Astrocyte (in vitro differentiated cells and primary cell): ENCODE data around the gene C9. TPM values are rescaled to one million over a fixed set of nuclear protein-coding genes. Genes with fewer than 3 reads are reported as not detected.
A peak's percentile ranks its signal among the peaks of the same experiment; 100 is the strongest.

Experiments used
- DNase-seq: peaks from one replicate; pipeline ENCODE4 v3.0.0-alpha.2; 2010; ENCODE audit warnings: low read depth
- FAIRE-seq: peaks from 2 replicates; lab custom pipeline; 2011; peaks lifted over from hg19 to GRCh38; lab: Jason Lieb, UNC
- H2AFZ ChIP-seq: 2 replicates; pipeline ENCODE4 v1.6.0; 2012; ENCODE audit warnings: low read depth, low read length, inconsistent platforms
- H3K27ac ChIP-seq: 2 replicates; pipeline ENCODE4 v1.5.1; 2011; ENCODE audit warnings: low read depth, low read length, inconsistent platforms
- H3K27me3 ChIP-seq: 2 replicates; pipeline ENCODE4 v1.6.0; 2011; ENCODE audit warnings: low read length, inconsistent platforms; ENCODE audit not compliant: insufficient read depth
- H3K36me3 ChIP-seq: 2 replicates; pipeline ENCODE4 v1.5.1; 2011; ENCODE audit warnings: low read length, inconsistent platforms; ENCODE audit not compliant: insufficient read depth
- H3K4me1 ChIP-seq: 2 replicates; pipeline ENCODE4 v1.5.1; 2011; ENCODE audit warnings: low read length, inconsistent platforms; ENCODE audit not compliant: insufficient read depth
- H3K4me2 ChIP-seq: 2 replicates; pipeline ENCODE4 v1.6.0; 2012; ENCODE audit warnings: low read length, inconsistent platforms
- H3K4me3 ChIP-seq: 2 replicates; pipeline ENCODE4 v1.5.1; 2011; ENCODE audit warnings: low read depth, mild to moderate bottlenecking, low read length, inconsistent platforms; ENCODE audit not compliant: insufficient read depth
- H3K79me2 ChIP-seq: 2 replicates; pipeline ENCODE4 v1.6.0; 2012; ENCODE audit warnings: mild to moderate bottlenecking, low read length, inconsistent platforms; ENCODE audit not compliant: insufficient read depth
- H3K9ac ChIP-seq: 2 replicates; pipeline ENCODE4 v1.6.0; 2012; ENCODE audit warnings: mild to moderate bottlenecking, low read length, inconsistent platforms
- H3K9me3 ChIP-seq: 2 replicates; pipeline ENCODE4 v1.5.1; 2012; ENCODE audit warnings: low read depth, mild to moderate bottlenecking, low read length, inconsistent platforms; ENCODE audit not compliant: insufficient read depth
- H4K20me1 ChIP-seq: 2 replicates; pipeline ENCODE4 v1.6.0; 2012; ENCODE audit warnings: low read length, inconsistent platforms; ENCODE audit not compliant: insufficient read depth
- H3K27ac Mint-ChIP-seq: one replicate; pipeline ENCODE4 v1.8.0; 2021; ENCODE audit warnings: mild to moderate bottlenecking, mixed read lengths; ENCODE audit not compliant: unreplicated experiment
- H3K27me3 Mint-ChIP-seq: one replicate; pipeline ENCODE4 v1.8.0; 2021; ENCODE audit warnings: low read depth, mixed read lengths; ENCODE audit not compliant: unreplicated experiment
- H3K36me3 Mint-ChIP-seq: one replicate; pipeline ENCODE4 v1.8.0; 2021; ENCODE audit warnings: low read depth, mixed read lengths; ENCODE audit not compliant: unreplicated experiment
- H3K4me1 Mint-ChIP-seq: one replicate; pipeline ENCODE4 v1.8.0; 2021; ENCODE audit warnings: low read depth, mixed read lengths; ENCODE audit not compliant: unreplicated experiment
- H3K4me3 Mint-ChIP-seq: one replicate; pipeline ENCODE4 v1.8.0; 2021; ENCODE audit warnings: mild to moderate bottlenecking, moderate library complexity, mixed read lengths; ENCODE audit not compliant: unreplicated experiment
- H3K9me3 Mint-ChIP-seq: one replicate; pipeline ENCODE4 v1.8.0; 2021; ENCODE audit warnings: mild to moderate bottlenecking, mixed read lengths; ENCODE audit not compliant: unreplicated experiment
- EZH2 ChIP-seq: IDR thresholded peaks from 2 replicates; pipeline ENCODE4 v1.6.1; 2012; ENCODE audit warnings: mild to moderate bottlenecking, low read length, inconsistent platforms; ENCODE audit not compliant: insufficient read depth
- total RNA-seq: library from RNA; stranded (reverse); gene quantifications from 2 replicates; pipeline ENCODE4 v1.2.1, GENCODE V29; 2021
- TF ChIP-seq, protein P1 (sequence below): IDR thresholded peaks from 2 replicates; pipeline ENCODE4 v1.5.1; 2011; ENCODE audit warnings: low read depth, mild to moderate bottlenecking, inconsistent platforms, low read length, moderate library complexity; ENCODE audit not compliant: insufficient read depth

Gene C9
- total RNA-seq, 1 donor from 2014 or later: 0.07 TPM

DNA sequence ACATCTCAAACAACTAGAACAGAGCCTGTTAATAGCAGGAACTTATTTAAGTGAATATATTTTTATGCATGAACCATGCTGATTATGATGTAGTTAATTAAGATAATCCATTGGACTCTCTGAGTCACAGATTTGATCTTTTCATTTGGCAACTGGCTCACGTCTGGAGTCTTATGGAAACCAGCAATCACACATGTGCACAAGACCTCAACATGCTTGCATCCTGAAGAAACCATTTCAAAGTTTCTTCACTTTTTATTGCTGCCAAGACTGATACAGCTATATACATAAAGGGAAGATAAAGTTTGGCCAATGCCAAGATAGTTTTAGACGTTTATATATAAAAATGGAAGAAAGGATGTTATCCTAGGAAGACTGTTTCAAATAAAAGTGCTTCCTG is 13.3 kb upstream of the C9 start:
- DNase-seq (no peak), FAIRE-seq (no peak)
- Histone ChIP-seq H3K79me2 (no peaks in the 10 kb centered on the region), H3K4me2 (no peak overlapping the region), H3K4me1 (no peaks in the 10 kb centered on the region), H3K36me3 (peaks cover 84% of the 10 kb centered on the region), H3K9me3 (no peaks in the 10 kb centered on the region), H3K4me3 (no peak overlapping the region), H2AFZ (no peak overlapping the region), H4K20me1 (no peaks in the 10 kb centered on the region), H3K27ac (no peak overlapping the region), H3K9ac (no peak overlapping the region), H3K27me3 (no peaks in the 10 kb centered on the region)
- no peaks in the 10 kb centered on the region for H3K4me1 Mint-ChIP-seq
- H3K36me3 Mint-ChIP-seq: peaks cover 9% of the 10 kb centered on the region
- no peaks in the 10 kb centered on the region for H3K27me3 Mint-ChIP-seq
- no peaks in the 10 kb centered on the region for H3K9me3 Mint-ChIP-seq
- TF ChIP-seq, protein P1, sequence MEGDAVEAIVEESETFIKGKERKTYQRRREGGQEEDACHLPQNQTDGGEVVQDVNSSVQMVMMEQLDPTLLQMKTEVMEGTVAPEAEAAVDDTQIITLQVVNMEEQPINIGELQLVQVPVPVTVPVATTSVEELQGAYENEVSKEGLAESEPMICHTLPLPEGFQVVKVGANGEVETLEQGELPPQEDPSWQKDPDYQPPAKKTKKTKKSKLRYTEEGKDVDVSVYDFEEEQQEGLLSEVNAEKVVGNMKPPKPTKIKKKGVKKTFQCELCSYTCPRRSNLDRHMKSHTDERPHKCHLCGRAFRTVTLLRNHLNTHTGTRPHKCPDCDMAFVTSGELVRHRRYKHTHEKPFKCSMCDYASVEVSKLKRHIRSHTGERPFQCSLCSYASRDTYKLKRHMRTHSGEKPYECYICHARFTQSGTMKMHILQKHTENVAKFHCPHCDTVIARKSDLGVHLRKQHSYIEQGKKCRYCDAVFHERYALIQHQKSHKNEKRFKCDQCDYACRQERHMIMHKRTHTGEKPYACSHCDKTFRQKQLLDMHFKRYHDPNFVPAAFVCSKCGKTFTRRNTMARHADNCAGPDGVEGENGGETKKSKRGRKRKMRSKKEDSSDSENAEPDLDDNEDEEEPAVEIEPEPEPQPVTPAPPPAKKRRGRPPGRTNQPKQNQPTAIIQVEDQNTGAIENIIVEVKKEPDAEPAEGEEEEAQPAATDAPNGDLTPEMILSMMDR: no peak
- no peak for TF ChIP-seq EZH2
- no peak overlapping the region for H3K27ac Mint-ChIP-seq
- H3K4me3 Mint-ChIP-seq: no peak overlapping the region

DNA sequence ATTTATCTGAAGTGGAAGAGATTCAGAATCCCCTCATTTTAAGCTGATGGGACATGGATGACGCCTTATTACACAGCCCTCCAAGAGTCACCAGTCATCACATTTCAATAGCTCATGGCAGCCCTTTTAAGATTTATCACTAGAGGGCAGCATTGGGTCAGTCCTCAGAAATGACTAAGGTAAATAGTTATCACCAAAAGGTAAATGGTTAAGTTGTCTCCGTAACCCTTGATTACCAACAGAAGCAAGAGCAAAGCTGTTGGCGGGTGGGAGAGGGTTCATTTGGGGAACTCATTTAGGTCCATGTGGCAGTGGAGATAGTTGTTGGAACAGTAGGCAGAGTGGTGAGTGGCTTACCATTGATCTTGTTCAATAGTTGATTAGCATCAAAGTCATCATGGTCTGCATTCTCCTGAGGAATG is 12.0 kb upstream of the C9 start:
- Histone ChIP-seq H3K79me2 (no peaks in the 10 kb centered on the region), H3K36me3 (peaks cover 84% of the 10 kb centered on the region)
- H3K36me3 Mint-ChIP-seq: peaks cover 13% of the 10 kb centered on the region

DNA sequence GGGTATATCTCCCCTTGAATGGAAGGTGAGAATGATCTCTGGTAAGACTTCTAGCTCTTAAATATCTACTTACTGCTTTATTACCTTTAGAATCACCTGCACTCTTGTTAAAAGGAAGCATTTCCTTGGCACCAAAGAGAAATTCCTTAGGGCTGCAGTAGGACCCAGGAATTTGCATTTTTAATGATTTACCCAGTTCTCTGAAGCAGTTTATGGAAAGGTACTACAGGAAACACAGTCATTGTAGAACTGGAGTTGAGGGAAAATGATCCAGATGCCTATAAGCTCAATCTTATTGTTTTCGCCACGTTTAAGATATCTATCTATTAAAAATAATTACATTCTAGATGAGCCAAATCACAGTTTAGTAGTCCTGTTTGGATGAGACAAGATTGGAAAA is 9.5 kb upstream of the C9 start:
- no peak for DNase-seq
- Histone ChIP-seq H2AFZ (no peak overlapping the region), H3K9ac (no peak overlapping the region), H3K4me3 (no peak overlapping the region), H3K27ac (no peak overlapping the region), H3K4me1 (no peaks in the 10 kb centered on the region), H3K4me2 (no peak overlapping the region), H3K9me3 (no peaks in the 10 kb centered on the region), H3K36me3 (peaks cover 78% of the 10 kb centered on the region), H3K27me3 (no peaks in the 10 kb centered on the region), H4K20me1 (no peaks in the 10 kb centered on the region), H3K79me2 (no peaks in the 10 kb centered on the region)
- no peaks in the 10 kb centered on the region for H3K9me3 Mint-ChIP-seq
- H3K27me3 Mint-ChIP-seq: no peaks in the 10 kb centered on the region
- TF ChIP-seq, protein P1: no peak
- TF ChIP-seq EZH2: no peak
- no peaks in the 10 kb centered on the region for H3K4me1 Mint-ChIP-seq
- H3K4me3 Mint-ChIP-seq: no peak overlapping the region
- peaks cover 13% of the 10 kb centered on the region for H3K36me3 Mint-ChIP-seq
- no peak overlapping the region for H3K27ac Mint-ChIP-seq
- no peak for FAIRE-seq

More for the DNA sequence above, 12.0 kb upstream of the C9 start:
- DNase-seq: peak; percentile 11
- Histone ChIP-seq H2AFZ (no peak overlapping the region), H3K27me3 (no peaks in the 10 kb centered on the region), H3K4me3 (no peak overlapping the region), H3K4me2 (no peak overlapping the region), H3K27ac (no peak overlapping the region), H3K9ac (no peak overlapping the region), H4K20me1 (no peaks in the 10 kb centered on the region), H3K9me3 (no peaks in the 10 kb centered on the region), H3K4me1 (no peaks in the 10 kb centered on the region)
- TF ChIP-seq, protein P1: peak; percentile 86
- no peak for TF ChIP-seq EZH2
- no peak overlapping the region for H3K4me3 Mint-ChIP-seq
- H3K27ac Mint-ChIP-seq: no peak overlapping the region
- H3K4me1 Mint-ChIP-seq: no peaks in the 10 kb centered on the region
- no peaks in the 10 kb centered on the region for H3K9me3 Mint-ChIP-seq
- no peak for FAIRE-seq
- H3K27me3 Mint-ChIP-seq: no peaks in the 10 kb centered on the region
